GM23338 (cell line): Measurements from ENCODE around the gene CYP26C1. TPM values are rescaled to one million over a fixed set of nuclear protein-coding genes. Genes with fewer than 3 reads are reported as not detected.

ENCODE experiments used
- ATAC-seq: fragments of 200-7000 bp; cut with Tn5 transposase; 3 replicates; pipeline ENCODE4 v1.9.1; 2020
- DNase-seq: peaks from one replicate; pipeline ENCODE4 v3.0.0-alpha.2; 2015; ENCODE audit warnings: low spot score
- H2AFZ ChIP-seq: fragments of 200-600 bp; sonication (generic); 2 replicates; pipeline ENCODE4 v1.8.0; 2016; ENCODE audit warnings: antibody characterized with exemption, mild to moderate bottlenecking, moderate library complexity
- H3F3A ChIP-seq: fragments of 200-600 bp; sonication (generic); replicated peaks from 2 replicates; pipeline ENCODE4 v1.8.0; 2017; ENCODE audit warnings: antibody characterized with exemption, mixed run types, low read depth
- H3K27ac ChIP-seq: fragments of 200-600 bp; sonication (generic); 2 replicates; pipeline ENCODE4 v1.6.1; 2016; ENCODE audit warnings: low read depth
- H3K27me3 ChIP-seq: fragments of 200-600 bp; sonication (generic); 2 replicates; pipeline ENCODE4 v1.8.0; 2016; ENCODE audit warnings: mild to moderate bottlenecking, mixed run types, moderate library complexity; ENCODE audit not compliant: insufficient read depth
- H3K36me3 ChIP-seq: fragments of 200-600 bp; sonication (generic); 2 replicates; pipeline ENCODE4 v1.8.0; 2016; ENCODE audit warnings: mild to moderate bottlenecking; ENCODE audit not compliant: insufficient read depth
- H3K4me1 ChIP-seq: fragments of 200-600 bp; sonication (generic); 2 replicates; pipeline ENCODE4 v1.8.0; 2016; ENCODE audit warnings: mild to moderate bottlenecking, moderate library complexity; ENCODE audit not compliant: insufficient read depth
- H3K4me2 ChIP-seq: fragments of 200-600 bp; sonication (generic); 2 replicates; pipeline ENCODE4 v1.7.1; 2017; ENCODE audit warnings: mixed run types
- H3K4me3 ChIP-seq: fragments of 200-600 bp; sonication (generic); 2 replicates; pipeline ENCODE4 v1.6.1; 2016; ENCODE audit warnings: mixed run types
- H3K79me2 ChIP-seq: fragments of 200-600 bp; sonication (generic); replicated peaks from 2 replicates; pipeline ENCODE4 v1.8.0; 2017; ENCODE audit warnings: mild to moderate bottlenecking; ENCODE audit not compliant: insufficient read depth
- H3K9me2 ChIP-seq: fragments of 200-600 bp; sonication (generic); 2 replicates; pipeline ENCODE4 v1.8.0; 2017; ENCODE audit not compliant: insufficient read depth
- H4K20me1 ChIP-seq: fragments of 200-600 bp; sonication (generic); replicated peaks from 2 replicates; pipeline ENCODE4 v1.8.0; 2017; ENCODE audit warnings: mild to moderate bottlenecking; ENCODE audit not compliant: insufficient read depth
- H3K27ac Mint-ChIP-seq: 2 replicates; pipeline ENCODE4 v1.8.0; 2020; ENCODE audit warnings: inconsistent platforms, mild to moderate bottlenecking, moderate library complexity, mixed read lengths
- H3K27me3 Mint-ChIP-seq: 3 replicates; pipeline ENCODE4 v1.8.0; 2022; ENCODE audit warnings: low read depth, mild to moderate bottlenecking, moderate library complexity, mixed read lengths, inconsistent platforms; ENCODE audit not compliant: insufficient read depth, poor library complexity
- H3K36me3 Mint-ChIP-seq: 3 replicates; pipeline ENCODE4 v1.8.0; 2021; ENCODE audit warnings: low read depth, mild to moderate bottlenecking, inconsistent platforms, moderate library complexity, mixed read lengths
- H3K4me1 Mint-ChIP-seq: 3 replicates; pipeline ENCODE4 v1.8.0; 2020; ENCODE audit warnings: mild to moderate bottlenecking, inconsistent platforms, mixed read lengths
- H3K4me3 Mint-ChIP-seq: 3 replicates; pipeline ENCODE4 v1.8.0; 2021; ENCODE audit warnings: moderate library complexity, mild to moderate bottlenecking, inconsistent platforms, mixed read lengths
- H3K9me3 Mint-ChIP-seq: 3 replicates; pipeline ENCODE4 v1.8.0; 2020; ENCODE audit warnings: moderate library complexity, mild to moderate bottlenecking, inconsistent platforms, mixed read lengths
- CREB1 ChIP-seq: fragments of 250-450 bp; sonication (Bioruptor Pico); IDR thresholded peaks from 2 replicates; pipeline ENCODE4 v1.5.0; 2020; ENCODE audit warnings: low read depth, mild to moderate bottlenecking, moderate library complexity
- EZH2 ChIP-seq: fragments of 200-600 bp; sonication (generic); IDR thresholded peaks from one replicate; pipeline ENCODE4 v1.8.0; 2017; ENCODE audit warnings: antibody characterized with exemption, mild to moderate bottlenecking, low read depth; ENCODE audit not compliant: unreplicated experiment
- EZH2phosphoT487 ChIP-seq: fragments of 200-600 bp; sonication (generic); IDR thresholded peaks from one replicate; pipeline ENCODE4 v1.8.1; 2018; ENCODE audit warnings: antibody characterized with exemption; ENCODE audit not compliant: unreplicated experiment
- JUNB ChIP-seq: IDR thresholded peaks from one replicate; pipeline ENCODE4 v1.6.1; 2016; ENCODE audit warnings: antibody characterized with exemption; ENCODE audit not compliant: unreplicated experiment
- NANOG ChIP-seq: IDR thresholded peaks from 2 replicates; pipeline ENCODE4 v1.6.1; 2016; ENCODE audit warnings: antibody characterized with exemption, borderline replicate concordance
- POLR2AphosphoS5 ChIP-seq: IDR thresholded peaks from 2 replicates; pipeline ENCODE4 v1.6.1; 2016; ENCODE audit warnings: antibody characterized with exemption, low read depth
- STAT1 ChIP-seq: IDR thresholded peaks from one replicate; pipeline ENCODE4 v1.6.1; 2016; ENCODE audit warnings: antibody characterized with exemption; ENCODE audit not compliant: unreplicated experiment
- ZNF114 ChIP-seq: fragments of 250-450 bp; sonication (Bioruptor Pico); IDR thresholded peaks from 2 replicates; pipeline ENCODE4 v1.5.0; 2020; ENCODE audit warnings: mild to moderate bottlenecking, moderate library complexity
- ZNF331 ChIP-seq: fragments of 250-450 bp; sonication (Bioruptor Pico); IDR thresholded peaks from 2 replicates; pipeline ENCODE4 v1.5.0; 2020; ENCODE audit warnings: low read depth, mild to moderate bottlenecking, moderate library complexity
- polyA plus RNA-seq: library from polyadenylated mRNA; unstranded; fragments of >200 nt; fragmentation: Nextera tagmentation; extraction: Ambion mirVana; gene quantifications from 2 replicates; pipeline ENCODE4 v1.2.1, GENCODE V29; 2016
- total RNA-seq: library from RNA; depleted of rRNA; stranded (reverse); fragments of >200 nt; shearing (Covaris generic); gene quantifications from 2 replicates; pipeline ENCODE4 v1.2.3, GENCODE V29; 2014
- TF ChIP-seq, protein P1 (sequence below): fragments of 250-450 bp; sonication (Bioruptor Pico); IDR thresholded peaks from 2 replicates; pipeline ENCODE4 v1.5.0; 2020; ENCODE audit warnings: mild to moderate bottlenecking, moderate library complexity
- TF ChIP-seq, protein P2 (sequence below): IDR thresholded peaks from one replicate; pipeline ENCODE4 v1.6.1; 2018; ENCODE audit warnings: antibody characterized with exemption; ENCODE audit not compliant: unreplicated experiment

CYP26C1 gene
- total and polyA plus RNA-seq, 2 experiments from 2014 or later: 0.24 TPM; not detected in 1

DNA sequence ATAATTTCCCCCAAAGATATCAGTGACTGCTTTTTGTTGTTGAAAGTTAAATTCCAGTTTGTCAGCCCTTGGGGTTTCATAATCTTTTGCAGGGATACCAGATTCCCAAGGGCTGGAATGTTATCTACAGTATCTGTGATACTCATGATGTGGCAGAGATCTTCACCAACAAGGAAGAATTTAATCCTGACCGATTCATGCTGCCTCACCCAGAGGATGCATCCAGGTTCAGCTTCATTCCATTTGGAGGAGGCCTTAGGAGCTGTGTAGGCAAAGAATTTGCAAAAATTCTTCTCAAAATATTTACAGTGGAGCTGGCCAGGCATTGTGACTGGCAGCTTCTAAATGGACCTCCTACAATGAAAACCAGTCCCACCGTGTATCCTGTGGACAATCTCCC, 16.3 kb downstream of the CYP26C1 start:
- Histone ChIP-seq H3K79me2 (no peaks in the 10 kb centered on the region), H3K9me2 (no peaks in the 10 kb centered on the region), H3K27ac (no peak overlapping the region), H3F3A (peaks cover 6% of the 10 kb centered on the region; the same call in 1 of the 2 replicates), H2AFZ (no peak overlapping the region), H3K27me3 (peaks cover 82% of the 10 kb centered on the region), H3K4me1 (peaks cover 46% of the 10 kb centered on the region), H3K36me3 (no peaks in the 10 kb centered on the region), H4K20me1 (no peaks in the 10 kb centered on the region), H3K4me2 (no peak overlapping the region), H3K4me3 (no peak overlapping the region)
- TF ChIP-seq EZH2: peak; percentile 25
- no peak for TF ChIP-seq STAT1
- Mint-ChIP-seq H3K4me3 (no peak overlapping the region; the same call in 2 of the 3 replicates), H3K4me1 (peaks cover 30% of the 10 kb centered on the region), H3K27me3 (peaks cover 65% of the 10 kb centered on the region), H3K36me3 (no peaks in the 10 kb centered on the region), H3K27ac (no peak overlapping the region), H3K9me3 (peaks cover 4% of the 10 kb centered on the region; the same call in 2 of the 3 replicates)
- no peak for DNase-seq
- ATAC-seq: no peak

GRCh38 chr10:93077860-93078337, 17.3 kb downstream of the CYP26C1 start:
- H3K27me3 ChIP-seq: peaks cover 71% of the 10 kb centered on the region
- no peak overlapping the region for H3K4me3 Mint-ChIP-seq
- TF ChIP-seq STAT1 (no peak), EZH2phosphoT487 (no peak), NANOG (no peak), POLR2AphosphoS5 (no peak), JUNB (no peak), ZNF114 (CRISPR knock-in tag) (no peak), EZH2 (no peak), ZNF331 (CRISPR knock-in tag) (no peak), CREB1 (CRISPR knock-in tag) (no peak)
- TF ChIP-seq, protein P1, sequence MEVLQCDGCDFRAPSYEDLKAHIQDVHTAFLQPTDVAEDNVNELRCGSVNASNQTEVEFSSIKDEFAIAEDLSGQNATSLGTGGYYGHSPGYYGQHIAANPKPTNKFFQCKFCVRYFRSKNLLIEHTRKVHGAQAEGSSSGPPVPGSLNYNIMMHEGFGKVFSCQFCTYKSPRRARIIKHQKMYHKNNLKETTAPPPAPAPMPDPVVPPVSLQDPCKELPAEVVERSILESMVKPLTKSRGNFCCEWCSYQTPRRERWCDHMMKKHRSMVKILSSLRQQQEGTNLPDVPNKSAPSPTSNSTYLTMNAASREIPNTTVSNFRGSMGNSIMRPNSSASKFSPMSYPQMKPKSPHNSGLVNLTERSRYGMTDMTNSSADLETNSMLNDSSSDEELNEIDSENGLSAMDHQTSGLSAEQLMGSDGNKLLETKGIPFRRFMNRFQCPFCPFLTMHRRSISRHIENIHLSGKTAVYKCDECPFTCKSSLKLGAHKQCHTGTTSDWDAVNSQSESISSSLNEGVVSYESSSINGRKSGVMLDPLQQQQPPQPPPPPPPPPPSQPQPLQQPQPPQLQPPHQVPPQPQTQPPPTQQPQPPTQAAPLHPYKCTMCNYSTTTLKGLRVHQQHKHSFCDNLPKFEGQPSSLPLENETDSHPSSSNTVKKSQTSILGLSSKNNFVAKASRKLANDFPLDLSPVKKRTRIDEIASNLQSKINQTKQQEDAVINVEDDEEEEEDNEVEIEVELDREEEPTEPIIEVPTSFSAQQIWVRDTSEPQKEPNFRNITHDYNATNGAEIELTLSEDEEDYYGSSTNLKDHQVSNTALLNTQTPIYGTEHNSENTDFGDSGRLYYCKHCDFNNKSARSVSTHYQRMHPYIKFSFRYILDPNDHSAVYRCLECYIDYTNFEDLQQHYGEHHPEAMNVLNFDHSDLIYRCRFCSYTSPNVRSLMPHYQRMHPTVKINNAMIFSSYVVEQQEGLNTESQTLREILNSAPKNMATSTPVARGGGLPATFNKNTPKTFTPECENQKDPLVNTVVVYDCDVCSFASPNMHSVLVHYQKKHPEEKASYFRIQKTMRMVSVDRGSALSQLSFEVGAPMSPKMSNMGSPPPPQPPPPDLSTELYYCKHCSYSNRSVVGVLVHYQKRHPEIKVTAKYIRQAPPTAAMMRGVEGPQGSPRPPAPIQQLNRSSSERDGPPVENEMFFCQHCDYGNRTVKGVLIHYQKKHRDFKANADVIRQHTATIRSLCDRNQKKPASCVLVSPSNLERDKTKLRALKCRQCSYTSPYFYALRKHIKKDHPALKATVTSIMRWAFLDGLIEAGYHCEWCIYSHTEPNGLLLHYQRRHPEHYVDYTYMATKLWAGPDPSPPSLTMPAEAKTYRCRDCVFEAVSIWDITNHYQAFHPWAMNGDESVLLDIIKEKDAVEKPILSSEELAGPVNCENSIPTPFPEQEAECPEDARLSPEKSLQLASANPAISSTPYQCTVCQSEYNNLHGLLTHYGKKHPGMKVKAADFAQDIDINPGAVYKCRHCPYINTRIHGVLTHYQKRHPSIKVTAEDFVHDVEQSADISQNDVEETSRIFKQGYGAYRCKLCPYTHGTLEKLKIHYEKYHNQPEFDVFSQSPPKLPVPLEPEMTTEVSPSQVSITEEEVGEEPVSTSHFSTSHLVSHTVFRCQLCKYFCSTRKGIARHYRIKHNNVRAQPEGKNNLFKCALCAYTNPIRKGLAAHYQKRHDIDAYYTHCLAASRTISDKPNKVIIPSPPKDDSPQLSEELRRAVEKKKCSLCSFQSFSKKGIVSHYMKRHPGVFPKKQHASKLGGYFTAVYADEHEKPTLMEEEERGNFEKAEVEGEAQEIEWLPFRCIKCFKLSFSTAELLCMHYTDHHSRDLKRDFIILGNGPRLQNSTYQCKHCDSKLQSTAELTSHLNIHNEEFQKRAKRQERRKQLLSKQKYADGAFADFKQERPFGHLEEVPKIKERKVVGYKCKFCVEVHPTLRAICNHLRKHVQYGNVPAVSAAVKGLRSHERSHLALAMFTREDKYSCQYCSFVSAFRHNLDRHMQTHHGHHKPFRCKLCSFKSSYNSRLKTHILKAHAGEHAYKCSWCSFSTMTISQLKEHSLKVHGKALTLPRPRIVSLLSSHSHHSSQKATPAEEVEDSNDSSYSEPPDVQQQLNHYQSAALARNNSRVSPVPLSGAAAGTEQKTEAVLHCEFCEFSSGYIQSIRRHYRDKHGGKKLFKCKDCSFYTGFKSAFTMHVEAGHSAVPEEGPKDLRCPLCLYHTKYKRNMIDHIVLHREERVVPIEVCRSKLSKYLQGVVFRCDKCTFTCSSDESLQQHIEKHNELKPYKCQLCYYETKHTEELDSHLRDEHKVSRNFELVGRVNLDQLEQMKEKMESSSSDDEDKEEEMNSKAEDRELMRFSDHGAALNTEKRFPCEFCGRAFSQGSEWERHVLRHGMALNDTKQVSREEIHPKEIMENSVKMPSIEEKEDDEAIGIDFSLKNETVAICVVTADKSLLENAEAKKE (CRISPR knock-in tag): no peak
- TF ChIP-seq, protein P2, sequence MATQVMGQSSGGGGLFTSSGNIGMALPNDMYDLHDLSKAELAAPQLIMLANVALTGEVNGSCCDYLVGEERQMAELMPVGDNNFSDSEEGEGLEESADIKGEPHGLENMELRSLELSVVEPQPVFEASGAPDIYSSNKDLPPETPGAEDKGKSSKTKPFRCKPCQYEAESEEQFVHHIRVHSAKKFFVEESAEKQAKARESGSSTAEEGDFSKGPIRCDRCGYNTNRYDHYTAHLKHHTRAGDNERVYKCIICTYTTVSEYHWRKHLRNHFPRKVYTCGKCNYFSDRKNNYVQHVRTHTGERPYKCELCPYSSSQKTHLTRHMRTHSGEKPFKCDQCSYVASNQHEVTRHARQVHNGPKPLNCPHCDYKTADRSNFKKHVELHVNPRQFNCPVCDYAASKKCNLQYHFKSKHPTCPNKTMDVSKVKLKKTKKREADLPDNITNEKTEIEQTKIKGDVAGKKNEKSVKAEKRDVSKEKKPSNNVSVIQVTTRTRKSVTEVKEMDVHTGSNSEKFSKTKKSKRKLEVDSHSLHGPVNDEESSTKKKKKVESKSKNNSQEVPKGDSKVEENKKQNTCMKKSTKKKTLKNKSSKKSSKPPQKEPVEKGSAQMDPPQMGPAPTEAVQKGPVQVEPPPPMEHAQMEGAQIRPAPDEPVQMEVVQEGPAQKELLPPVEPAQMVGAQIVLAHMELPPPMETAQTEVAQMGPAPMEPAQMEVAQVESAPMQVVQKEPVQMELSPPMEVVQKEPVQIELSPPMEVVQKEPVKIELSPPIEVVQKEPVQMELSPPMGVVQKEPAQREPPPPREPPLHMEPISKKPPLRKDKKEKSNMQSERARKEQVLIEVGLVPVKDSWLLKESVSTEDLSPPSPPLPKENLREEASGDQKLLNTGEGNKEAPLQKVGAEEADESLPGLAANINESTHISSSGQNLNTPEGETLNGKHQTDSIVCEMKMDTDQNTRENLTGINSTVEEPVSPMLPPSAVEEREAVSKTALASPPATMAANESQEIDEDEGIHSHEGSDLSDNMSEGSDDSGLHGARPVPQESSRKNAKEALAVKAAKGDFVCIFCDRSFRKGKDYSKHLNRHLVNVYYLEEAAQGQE: no peak

More at GRCh38 chr10:93077860-93078337, 17.3 kb downstream of the CYP26C1 start:
- Mint-ChIP-seq H3K36me3 (no peaks in the 10 kb centered on the region), H3K27me3 (peaks cover 56% of the 10 kb centered on the region), H3K4me1 (peaks cover 26% of the 10 kb centered on the region), H3K27ac (no peak overlapping the region), H3K9me3 (peaks cover 4% of the 10 kb centered on the region; the same call in 2 of the 3 replicates)
- Histone ChIP-seq H3K4me2 (no peak overlapping the region), H3K4me3 (no peak overlapping the region), H3K36me3 (no peaks in the 10 kb centered on the region), H3K9me2 (no peaks in the 10 kb centered on the region), H3K4me1 (peaks cover 38% of the 10 kb centered on the region), H3K79me2 (no peaks in the 10 kb centered on the region), H4K20me1 (no peaks in the 10 kb centered on the region), H3K27ac (no peak overlapping the region), H3F3A (peaks cover 2% of the 10 kb centered on the region; the same call in 1 of the 2 replicates), H2AFZ (no peak overlapping the region)
- ATAC-seq: no peak
- DNase-seq: no peak
